Measurements from ENCODE around the gene CEP250. TPM values are rescaled to one million over a fixed set of nuclear protein-coding genes. Genes with fewer than 3 reads are reported as not detected.

CEP250 gene
- total RNA-seq, 2 donors from 2014 or later, result 67.5 to 90.0 TPM

- Mint-ChIP-seq H3K27me3 (no peaks in the 10 kb centered on the region), H3K4me1 (ENCODE audit: low read depth in 2 of 2) (peaks cover 54 to 60% of the 10 kb centered on the region in 2 donors)
- peak; percentile 96 to 98 for ATAC-seq
These were observed 35.4 kb downstream of the CEP250 start for GRCh38 chr20:35490736-35491181.

GRCh38 chr20:35491823-35492222, 36.4 kb downstream of the CEP250 start:
- H3K36me3 Mint-ChIP-seq, result peaks cover 38% of the 10 kb centered on the region
- no peaks in the 10 kb centered on the region for H3K27me3 Mint-ChIP-seq
- peak; percentile 37 to 51 for ATAC-seq
- DNase-seq (ENCODE audit: low spot score), result no peak
- no peaks in the 10 kb centered on the region for H3K9me3 Mint-ChIP-seq
- peak overlapping the region; percentile 97 for H3K4me3 Mint-ChIP-seq
- H3K27ac Mint-ChIP-seq, result peak overlapping the region; percentile 97 to 100
- peaks cover 57 to 64% of the 10 kb centered on the region in 2 donors for H3K4me1 Mint-ChIP-seq (ENCODE audit: low read depth in 2 of 2)

More at GRCh38 chr20:35490736-35491181, 35.4 kb downstream of the CEP250 start:
- Mint-ChIP-seq H3K9me3 (no peaks in the 10 kb centered on the region), H3K27ac (peak overlapping the region; percentile 97 to 100), H3K36me3 (peaks cover 35% of the 10 kb centered on the region), H3K4me3 (peak overlapping the region; percentile 97)
- peak; percentile 84 for DNase-seq (ENCODE audit: low spot score)

GRCh38 chr20:35492352-35492751, 37.0 kb downstream of the CEP250 start:
- DNase-seq (ENCODE audit: low spot score) (no peak), ATAC-seq (no peak)
- H3K36me3 Mint-ChIP-seq, result peaks cover 38% of the 10 kb centered on the region
- H3K4me1 Mint-ChIP-seq (ENCODE audit: low read depth in 2 of 2), result peaks cover 56 to 64% of the 10 kb centered on the region in 2 donors
- no peaks in the 10 kb centered on the region for H3K9me3 Mint-ChIP-seq
- H3K4me3 Mint-ChIP-seq, result peak overlapping the region; percentile 97
- peak overlapping the region; percentile 97 to 100 for H3K27ac Mint-ChIP-seq
- no peaks in the 10 kb centered on the region for H3K27me3 Mint-ChIP-seq

- DNase-seq (ENCODE audit: low spot score), result no peak
- Mint-ChIP-seq H3K27me3 (no peaks in the 10 kb centered on the region), H3K36me3 (peaks cover 49% of the 10 kb centered on the region)
These were observed 41.1 kb downstream of the CEP250 start for GRCh38 chr20:35496481-35496880.

GRCh38 chr20:35497320-35497719, 41.9 kb downstream of the CEP250 start:
- H3K27ac Mint-ChIP-seq, result no peak overlapping the region
- no peaks in the 10 kb centered on the region for H3K27me3 Mint-ChIP-seq
- peaks cover 50% of the 10 kb centered on the region for H3K36me3 Mint-ChIP-seq
- no peak overlapping the region for H3K4me3 Mint-ChIP-seq
- no peak for DNase-seq (ENCODE audit: low spot score)
- ATAC-seq, result no peak
- H3K4me1 Mint-ChIP-seq (ENCODE audit: low read depth in 2 of 2), result peaks cover 28 to 36% of the 10 kb centered on the region in 2 donors
- H3K9me3 Mint-ChIP-seq, result no peaks in the 10 kb centered on the region

More at GRCh38 chr20:35496481-35496880, 41.1 kb downstream of the CEP250 start:
- Mint-ChIP-seq H3K9me3 (no peaks in the 10 kb centered on the region), H3K4me1 (ENCODE audit: low read depth in 2 of 2) (peaks cover 34 to 38% of the 10 kb centered on the region in 2 donors), H3K27ac (no peak overlapping the region), H3K4me3 (no peak overlapping the region)
- ATAC-seq, result no peak

- no peaks in the 10 kb centered on the region for H3K9me3 Mint-ChIP-seq
- DNase-seq (ENCODE audit: low spot score) (no peak), ATAC-seq (no peak)
- H3K4me1 Mint-ChIP-seq (ENCODE audit: low read depth in 2 of 2), result peaks cover 28 to 36% of the 10 kb centered on the region in 2 donors
- H3K27me3 Mint-ChIP-seq, result no peaks in the 10 kb centered on the region
- no peak overlapping the region for H3K4me3 Mint-ChIP-seq
- no peak overlapping the region for H3K27ac Mint-ChIP-seq
- peaks cover 52% of the 10 kb centered on the region for H3K36me3 Mint-ChIP-seq
These were observed 42.4 kb downstream of the CEP250 start for GRCh38 chr20:35497780-35498189.

- Mint-ChIP-seq H3K27me3 (no peaks in the 10 kb centered on the region), H3K4me3 (no peak overlapping the region), H3K9me3 (no peaks in the 10 kb centered on the region), H3K27ac (peak overlapping the region; percentile 1 to 8), H3K4me1 (ENCODE audit: low read depth in 2 of 2) (peaks cover 33 to 41% of the 10 kb centered on the region in 2 donors), H3K36me3 (peaks cover 50% of the 10 kb centered on the region)
- ATAC-seq (no peak), DNase-seq (ENCODE audit: low spot score) (no peak)
These were observed 43.9 kb downstream of the CEP250 start for GRCh38 chr20:35499271-35499670.

- H3K4me3 Mint-ChIP-seq, result no peak overlapping the region
- no peaks in the 10 kb centered on the region for H3K9me3 Mint-ChIP-seq
- peaks cover 45% of the 10 kb centered on the region for H3K36me3 Mint-ChIP-seq
- ATAC-seq, result no peak
- peaks cover 42 to 54% of the 10 kb centered on the region in 2 donors for H3K4me1 Mint-ChIP-seq (ENCODE audit: low read depth in 2 of 2)
- DNase-seq (ENCODE audit: low spot score), result no peak
- H3K27ac Mint-ChIP-seq, result peak overlapping the region in 1 of 2 donors; percentile 80
- H3K27me3 Mint-ChIP-seq, result no peaks in the 10 kb centered on the region
These were observed 47.0 kb downstream of the CEP250 start for GRCh38 chr20:35502352-35502751.

GRCh38 chr20:35503281-35503680, 47.9 kb downstream of the CEP250 start:
- no peak overlapping the region for H3K4me3 Mint-ChIP-seq
- DNase-seq (ENCODE audit: low spot score) (no peak), ATAC-seq (no peak)
- H3K36me3 Mint-ChIP-seq, result peaks cover 45% of the 10 kb centered on the region
- H3K9me3 Mint-ChIP-seq, result no peaks in the 10 kb centered on the region
- H3K27ac Mint-ChIP-seq, result peak overlapping the region; percentile 39 to 80
- no peaks in the 10 kb centered on the region for H3K27me3 Mint-ChIP-seq
- H3K4me1 Mint-ChIP-seq (ENCODE audit: low read depth in 2 of 2), result peaks cover 45 to 56% of the 10 kb centered on the region in 2 donors

- Mint-ChIP-seq H3K9me3 (no peaks in the 10 kb centered on the region), H3K4me3 (no peak overlapping the region), H3K4me1 (ENCODE audit: low read depth in 2 of 2) (peaks cover 45 to 56% of the 10 kb centered on the region in 2 donors), H3K27ac (peak overlapping the region; percentile 67 to 80), H3K27me3 (no peaks in the 10 kb centered on the region), H3K36me3 (peaks cover 45% of the 10 kb centered on the region)
- DNase-seq (ENCODE audit: low spot score) (no peak), ATAC-seq (no peak)
These were observed 48.6 kb downstream of the CEP250 start for GRCh38 chr20:35503841-35504561.

GRCh38 chr20:35504751-35505150, 49.4 kb downstream of the CEP250 start:
- DNase-seq (ENCODE audit: low spot score), result no peak
- H3K4me1 Mint-ChIP-seq (ENCODE audit: low read depth in 2 of 2), result peaks cover 45 to 50% of the 10 kb centered on the region in 2 donors
- ATAC-seq, result no peak
- peak overlapping the region; percentile 67 to 80 for H3K27ac Mint-ChIP-seq
- H3K27me3 Mint-ChIP-seq, result no peaks in the 10 kb centered on the region
- no peaks in the 10 kb centered on the region for H3K9me3 Mint-ChIP-seq
- H3K36me3 Mint-ChIP-seq, result peaks cover 38% of the 10 kb centered on the region
- no peak overlapping the region for H3K4me3 Mint-ChIP-seq

GRCh38 chr20:35506179-35506578, 50.8 kb downstream of the CEP250 start:
- peak overlapping the region; percentile 23 for H3K4me3 Mint-ChIP-seq
- DNase-seq (ENCODE audit: low spot score) (no peak), ATAC-seq (no peak)
- H3K9me3 Mint-ChIP-seq, result no peaks in the 10 kb centered on the region
- no peaks in the 10 kb centered on the region for H3K27me3 Mint-ChIP-seq
- peaks cover 45 to 48% of the 10 kb centered on the region in 2 donors for H3K4me1 Mint-ChIP-seq (ENCODE audit: low read depth in 2 of 2)
- peaks cover 28% of the 10 kb centered on the region for H3K36me3 Mint-ChIP-seq
- H3K27ac Mint-ChIP-seq, result peak overlapping the region; percentile 67 to 80

GRCh38 chr20:35506872-35507638, 51.7 kb downstream of the CEP250 start:
- peak overlapping the region; percentile 11 to 80 for H3K27ac Mint-ChIP-seq
- H3K27me3 Mint-ChIP-seq, result no peaks in the 10 kb centered on the region
- no peak overlapping the region for H3K4me3 Mint-ChIP-seq
- no peaks in the 10 kb centered on the region for H3K9me3 Mint-ChIP-seq
- H3K36me3 Mint-ChIP-seq, result peaks cover 25% of the 10 kb centered on the region
- DNase-seq (ENCODE audit: low spot score), result no peak
- ATAC-seq, result peak in 1 of 2 donors; percentile 43
- peaks cover 45 to 46% of the 10 kb centered on the region in 2 donors for H3K4me1 Mint-ChIP-seq (ENCODE audit: low read depth in 2 of 2)

Data from natural killer cell treated with Interleukin-12 subunit alpha and Interleukin-12 subunit beta and Interleukin-15 and Interleukin-18, amount 100 ng/mL, for 72 hours (primary cell).